GM21619 (cell line): ENCODE data around the gene HOXA13.

Experiments
- ATAC-seq: cut with Tn5 transposase; IDR thresholded peaks from one replicate; pipeline ENCODE4 v1.9.1; 2021; ENCODE audit not compliant: unreplicated experiment

HOXA13 gene

GRCh38 chr7:27199849-27200760 lies at the start of gene HOXA13:
HOXA13 (minus strand) TSS chr7:27200091; CDS start chr7:27200077, 14 bp downstream.
- no peak for ATAC-seq

GRCh38 chr7:27248911-27249723 lies 49.2 kb upstream of the HOXA13 start:
- ATAC-seq: no peak

GRCh38 chr7:27248427-27248806 lies 48.5 kb upstream of the HOXA13 start:
- no peak for ATAC-seq

- no peak for ATAC-seq
These were observed 47.8 kb upstream of the HOXA13 start for GRCh38 chr7:27247452-27248426.

- no peak for ATAC-seq
These were observed 47.1 kb upstream of the HOXA13 start for GRCh38 chr7:27247000-27247399.

- no peak for ATAC-seq
These were observed 46.2 kb upstream of the HOXA13 start for GRCh38 chr7:27245798-27246691.

- no peak for ATAC-seq
These were observed 45.4 kb upstream of the HOXA13 start for GRCh38 chr7:27245124-27245797.

GRCh38 chr7:27244488-27245123 lies 44.7 kb upstream of the HOXA13 start:
- no peak for ATAC-seq

GRCh38 chr7:27243340-27244163 lies 43.7 kb upstream of the HOXA13 start:
- ATAC-seq: no peak

- no peak for ATAC-seq
These were observed 42.9 kb upstream of the HOXA13 start, which contains the start of gene EVX1 for GRCh38 chr7:27242555-27243339. EVX1 (plus strand) TSS chr7:27242802; CDS start chr7:27243031, 229 bp downstream.

GRCh38 chr7:27242154-27242553 lies 42.3 kb upstream of the HOXA13 start:
- no peak for ATAC-seq

GRCh38 chr7:27241189-27242056 lies 41.5 kb upstream of the HOXA13 start:
- no peak for ATAC-seq

- no peak for ATAC-seq
These were observed 40.3 kb upstream of the HOXA13 start for GRCh38 chr7:27240015-27240731.

GRCh38 chr7:27239387-27240014 lies 39.6 kb upstream of the HOXA13 start:
- no peak for ATAC-seq

GRCh38 chr7:27238979-27239386 lies 39.1 kb upstream of the HOXA13 start:
- ATAC-seq: no peak
